Measurements from ENCODE around the gene PAQR9. TPM values are rescaled to one million over a fixed set of nuclear protein-coding genes. Genes with fewer than 3 reads are reported as not detected.
A peak's percentile ranks its signal among the peaks of the same experiment; 100 is the strongest.

The PAQR9 gene
- total RNA-seq, 2 experiments from 2014 or later = not detected

GRCh38 chr3:142934887-142935269 lies 28.6 kb downstream of the PAQR9 start:
- BruUV-seq (replicated peaks) = no TSS peak
- Histone ChIP-seq H3K4me3 (ENCODE audit: low read depth, low read length, poor library complexity, severe bottlenecking) (no peak overlapping the region), H3K4me2 (ENCODE audit: low read length) (no peak overlapping the region)

GRCh38 chr3:142934128-142934886 lies 29.2 kb downstream of the PAQR9 start:
- TF ChIP-seq EZH2phosphoT487 (IDR thresholded peaks at IDR 0.05; ENCODE audit: borderline replicate concordance, low read depth, low read length) (no peak), CTCF (conservative IDR thresholded peaks at IDR 0.05; ENCODE audit: low read length) (no peak)
- no peak for DNase-seq (ENCODE audit: low spot score)
- Histone ChIP-seq H3K36me3 (ENCODE audit: insufficient read depth, low read length) (no peaks in the 10 kb centered on the region), H3K79me2 (ENCODE audit: insufficient read depth, low read depth, low read length) (no peaks in the 10 kb centered on the region), H2AFZ (ENCODE audit: low read length) (no peak overlapping the region), H3K9me2 (ENCODE audit: insufficient read depth, low read length) (no peaks in the 10 kb centered on the region), H3K4me1 (ENCODE audit: insufficient read depth, low read length, poor library complexity, severe bottlenecking) (no peaks in the 10 kb centered on the region), H3K27ac (ENCODE audit: low read depth, low read length, poor library complexity, severe bottlenecking) (no peak overlapping the region), H3K9me3 (ENCODE audit: low read length) (no peaks in the 10 kb centered on the region), H3K4me2 (ENCODE audit: low read length) (no peak overlapping the region), H3K4me3 (ENCODE audit: low read depth, low read length, poor library complexity, severe bottlenecking) (no peak overlapping the region), H4K20me1 (ENCODE audit: insufficient read depth, low read length) (no peaks in the 10 kb centered on the region)
- BruUV-seq (replicated peaks) = no TSS peak
- intact Hi-C loops (cut with micrococcal nuclease; ENCODE audit: unreplicated experiment) = no loop called here
- ChIA-PET CTCF (ENCODE audit: unreplicated experiment) (no interaction called here), POLR2A (no interaction called here)

More at GRCh38 chr3:142934887-142935269, 28.6 kb downstream of the PAQR9 start:
- no peak for DNase-seq (ENCODE audit: low spot score)
- Histone ChIP-seq H4K20me1 (ENCODE audit: insufficient read depth, low read length) (no peaks in the 10 kb centered on the region), H3K9me3 (ENCODE audit: low read length) (no peaks in the 10 kb centered on the region), H2AFZ (ENCODE audit: low read length) (no peak overlapping the region), H3K4me1 (ENCODE audit: insufficient read depth, low read length, poor library complexity, severe bottlenecking) (no peaks in the 10 kb centered on the region), H3K79me2 (ENCODE audit: insufficient read depth, low read depth, low read length) (no peaks in the 10 kb centered on the region), H3K36me3 (ENCODE audit: insufficient read depth, low read length) (no peaks in the 10 kb centered on the region), H3K27ac (ENCODE audit: low read depth, low read length, poor library complexity, severe bottlenecking) (no peak overlapping the region), H3K9me2 (ENCODE audit: insufficient read depth, low read length) (no peaks in the 10 kb centered on the region)
- intact Hi-C loops (cut with micrococcal nuclease; ENCODE audit: unreplicated experiment) = no loop called here
- CTCF ChIA-PET (ENCODE audit: unreplicated experiment) = no interaction called here
- POLR2A ChIA-PET = no interaction called here
- TF ChIP-seq EZH2phosphoT487 (IDR thresholded peaks at IDR 0.05; ENCODE audit: borderline replicate concordance, low read depth, low read length) = no peak
- no peak for TF ChIP-seq CTCF (conservative IDR thresholded peaks at IDR 0.05; ENCODE audit: low read length)

GRCh38 chr3:142931222-142931621 lies 32.3 kb downstream of the PAQR9 start:
- no peak overlapping the region for H3K27ac ChIP-seq (ENCODE audit: low read depth, low read length, poor library complexity, severe bottlenecking)
- ChIA-PET CTCF (ENCODE audit: unreplicated experiment) (no interaction called here), POLR2A (no interaction called here)
- H3K9me3 ChIP-seq (ENCODE audit: low read length) = no peaks in the 10 kb centered on the region
- H3K9me2 ChIP-seq (ENCODE audit: insufficient read depth, low read length) = no peaks in the 10 kb centered on the region
- H3K36me3 ChIP-seq (ENCODE audit: insufficient read depth, low read length) = no peaks in the 10 kb centered on the region
- H4K20me1 ChIP-seq (ENCODE audit: insufficient read depth, low read length) = no peaks in the 10 kb centered on the region
- no peaks in the 10 kb centered on the region for H3K4me1 ChIP-seq (ENCODE audit: insufficient read depth, low read length, poor library complexity, severe bottlenecking)
- DNase-seq (ENCODE audit: low spot score) = peak; percentile 31
- H3K79me2 ChIP-seq (ENCODE audit: insufficient read depth, low read depth, low read length) = no peaks in the 10 kb centered on the region
- no peak overlapping the region for H2AFZ ChIP-seq (ENCODE audit: low read length)
- intact Hi-C loops (cut with micrococcal nuclease; ENCODE audit: unreplicated experiment) = no loop called here
- H3K4me2 ChIP-seq (ENCODE audit: low read length) = no peak overlapping the region
- no TSS peak for BruUV-seq (replicated peaks)
- TF ChIP-seq EZH2phosphoT487 (IDR thresholded peaks at IDR 0.05; ENCODE audit: borderline replicate concordance, low read depth, low read length) = no peak
- TF ChIP-seq CTCF (conservative IDR thresholded peaks at IDR 0.05; ENCODE audit: low read length) = peak; percentile 52; the same call in 1 of the 2 replicates
- H3K4me3 ChIP-seq (ENCODE audit: low read depth, low read length, poor library complexity, severe bottlenecking) = no peak overlapping the region
